Activated CD8-positive, alpha-beta memory T cell treated with anti-CD3 and anti-CD28 coated beads, Interleukin-2, amount 10 ng/mL, durations not matched to agents 7 days and 5 days (primary cell): ENCODE measurements around the gene MPIG6B. TPM values are rescaled to one million over a fixed set of nuclear protein-coding genes. Genes with fewer than 3 reads are reported as not detected.
A peak's percentile ranks its signal among the peaks of the same experiment; 100 is the strongest.
"Not testable (repeated sequence)": the region's sequence is repeated elsewhere in the genome, so short reads cannot be mapped to it uniquely, and the experiment has no call there.

Source experiments
- ATAC-seq: fragments of 150-1000 bp; cut with Tn5 transposase; one replicate; pipeline ENCODE4 v1.10.0; 2021; ENCODE audit warnings: moderate library complexity
- CTCF ChIA-PET: fragments of 350-600 bp; sonication (Branson Sonifier 250); formaldehyde crosslinking; loops from one replicate; lab custom pipeline; 2021; ENCODE audit warnings: antibody characterized with exemption; lab: Charles Lee
- DNase-seq: peaks from one replicate; pipeline ENCODE4 v3.0.0-alpha.2; 2020
- H3K27ac Mint-ChIP-seq: one replicate; pipeline ENCODE4 v1.8.0; 2021; ENCODE audit warnings: mild to moderate bottlenecking, mixed read lengths
- H3K27me3 Mint-ChIP-seq: one replicate; pipeline ENCODE4 v1.8.0; 2021; ENCODE audit warnings: mixed read lengths
- H3K36me3 Mint-ChIP-seq: one replicate; pipeline ENCODE4 v1.8.0; 2021; ENCODE audit warnings: mild to moderate bottlenecking, mixed read lengths
- H3K4me1 Mint-ChIP-seq: one replicate; pipeline ENCODE4 v1.8.0; 2021; ENCODE audit warnings: mixed read lengths
- H3K4me3 Mint-ChIP-seq: one replicate; pipeline ENCODE4 v1.8.0; 2021; ENCODE audit warnings: mild to moderate bottlenecking, moderate library complexity, mixed read lengths
- H3K9me3 Mint-ChIP-seq: one replicate; pipeline ENCODE4 v1.8.0; 2022; ENCODE audit warnings: low read depth, mixed read lengths
- total RNA-seq, 2 experiments: library from RNA; stranded (reverse); gene quantifications; one replicate each; pipeline ENCODE4 v1.2.3, GENCODE V29; 2021

MPIG6B gene
- total RNA-seq, 2 experiments from 2014 or later = 0.20 to 0.33 TPM

DNA sequence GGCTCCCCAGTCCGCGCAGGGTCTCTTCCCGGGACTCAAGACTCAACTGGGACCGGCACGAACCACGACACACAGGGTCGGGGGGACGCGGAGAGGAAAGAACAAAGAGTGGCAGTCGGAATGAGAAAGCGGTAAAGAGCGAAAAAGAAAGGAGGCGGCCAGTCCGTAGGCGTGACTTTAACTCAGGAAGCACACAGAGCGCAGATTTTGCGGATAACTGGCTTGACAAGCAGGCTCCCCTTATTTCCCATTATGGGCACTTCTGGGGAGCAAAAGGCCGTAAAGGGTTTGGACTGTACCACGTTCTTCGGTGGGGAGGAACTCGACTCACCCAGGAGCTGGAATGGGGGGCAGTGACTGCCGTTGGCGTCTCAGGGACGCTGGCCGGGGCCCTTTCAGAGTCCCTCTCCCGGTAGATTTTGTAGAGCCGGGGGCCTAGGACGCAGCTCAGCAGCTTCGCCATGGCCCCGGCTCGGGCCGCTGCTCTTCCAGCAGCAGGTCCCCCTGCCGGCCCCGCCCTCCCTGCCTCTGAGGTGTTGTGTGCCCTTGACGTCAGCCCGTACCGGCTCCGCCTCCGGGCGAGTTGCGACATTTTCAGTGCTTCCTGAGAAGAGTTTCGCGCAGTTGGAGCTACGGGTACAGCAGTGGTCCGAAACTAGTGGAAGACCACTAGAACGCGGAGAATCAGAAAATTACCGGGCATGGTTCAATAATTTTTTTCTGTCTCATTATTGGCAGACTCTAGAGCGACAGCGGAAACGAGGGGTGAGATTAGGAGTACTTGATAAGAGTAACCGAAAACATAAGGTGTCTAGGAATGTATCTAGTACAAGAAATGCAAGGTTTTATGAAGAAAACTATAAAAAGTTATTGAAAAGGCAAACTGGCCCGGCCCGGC lies 20.1 kb upstream of the MPIG6B start, which contains the start of gene ABHD16A:
ABHD16A (minus strand) TSS at position 506 of the 898 bp plus-strand sequence; CDS start at position 463, 43 bp downstream.
- H3K9me3 Mint-ChIP-seq = no peaks in the 10 kb centered on the region
- peak within 1 kb of the TSS; percentile 98 for H3K27ac Mint-ChIP-seq
- H3K27me3 Mint-ChIP-seq = no peaks in the 10 kb centered on the region
- peak; percentile 96 for ATAC-seq
- DNase-seq = peak; percentile 99
- peaks cover 11% of the 10 kb centered on the region for H3K36me3 Mint-ChIP-seq
- H3K4me3 Mint-ChIP-seq = peak within 1 kb of the TSS; percentile 100
- CTCF ChIA-PET = interaction anchor here (0.6 to 3.3 kb wide), 19 partner anchors 9 to 162 kb away, joined by 3 to 15 read pairs (median 4); partner anchors contain the start of genes CLIC1, DDX39B, HSPA1B and LY6G5C
- peaks cover 32% of the 10 kb centered on the region for H3K4me1 Mint-ChIP-seq

DNA sequence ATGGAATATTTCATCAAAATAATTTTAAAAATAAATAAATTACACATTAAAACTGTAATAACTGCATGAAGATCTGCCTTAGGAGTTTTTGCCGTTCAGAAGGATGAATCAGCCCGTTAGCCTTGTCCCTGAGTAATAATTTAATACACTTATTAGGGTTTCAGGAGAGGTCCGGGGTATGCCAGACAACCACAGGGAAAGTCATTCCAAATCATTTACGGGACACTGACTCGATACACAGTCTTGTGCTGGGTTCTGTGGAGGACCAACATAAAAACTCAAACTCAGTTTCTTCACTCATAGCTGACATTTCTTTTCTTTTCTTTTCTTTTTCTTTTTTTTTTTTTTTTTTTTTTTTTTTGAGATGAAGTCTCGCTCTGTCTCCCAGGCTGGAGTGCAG lies 17.2 kb upstream of the MPIG6B start:
- Mint-ChIP-seq H3K4me1 (peaks cover 28% of the 10 kb centered on the region), H3K36me3 (peaks cover 3% of the 10 kb centered on the region), H3K27me3 (no peaks in the 10 kb centered on the region), H3K9me3 (no peaks in the 10 kb centered on the region), H3K4me3 (no peak overlapping the region), H3K27ac (no peak overlapping the region)
- CTCF ChIA-PET = interaction anchor here (0.8 to 1.2 kb wide), 2 partner anchors 33 to 64 kb away, joined by 3 to 6 read pairs; no protein-coding TSS in a partner anchor
- no peak for DNase-seq
- no peak for ATAC-seq

DNA sequence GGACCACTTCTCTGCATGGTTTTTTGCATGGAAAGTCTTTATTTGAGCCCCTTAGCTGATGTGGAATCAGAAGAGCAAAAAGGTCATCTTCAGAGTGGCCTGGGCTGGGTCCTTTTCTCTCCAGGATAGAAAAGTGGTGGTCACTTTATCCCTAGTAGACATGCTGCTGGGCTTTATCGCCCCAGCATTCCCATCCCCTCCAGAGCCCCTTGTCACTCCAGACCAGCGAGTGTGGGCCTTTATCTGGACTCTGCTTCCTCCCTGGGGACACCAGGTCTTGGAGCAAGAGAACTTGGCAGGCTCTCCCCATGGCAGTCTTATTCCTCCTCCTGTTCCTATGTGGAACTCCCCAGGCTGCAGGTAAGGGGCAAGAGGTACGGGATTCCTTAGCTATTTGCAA lies 16.6 kb upstream of the MPIG6B start, which contains the start of gene LY6G6F:
LY6G6F (plus strand) TSS at position 268 of the 400 bp plus-strand sequence; CDS start at position 309, 41 bp downstream.
- Mint-ChIP-seq H3K9me3 (no peaks in the 10 kb centered on the region), H3K27ac (no peak within 1 kb of the TSS), H3K4me3 (no peak within 1 kb of the TSS), H3K36me3 (no peaks in the 10 kb centered on the region), H3K4me1 (peaks cover 28% of the 10 kb centered on the region), H3K27me3 (no peaks in the 10 kb centered on the region)
- ATAC-seq = no peak
- DNase-seq = no peak
- CTCF ChIA-PET = interaction anchor here (0.8 to 1.2 kb wide), 2 partner anchors 32 to 63 kb away, joined by 3 to 6 read pairs; no protein-coding TSS in a partner anchor

DNA sequence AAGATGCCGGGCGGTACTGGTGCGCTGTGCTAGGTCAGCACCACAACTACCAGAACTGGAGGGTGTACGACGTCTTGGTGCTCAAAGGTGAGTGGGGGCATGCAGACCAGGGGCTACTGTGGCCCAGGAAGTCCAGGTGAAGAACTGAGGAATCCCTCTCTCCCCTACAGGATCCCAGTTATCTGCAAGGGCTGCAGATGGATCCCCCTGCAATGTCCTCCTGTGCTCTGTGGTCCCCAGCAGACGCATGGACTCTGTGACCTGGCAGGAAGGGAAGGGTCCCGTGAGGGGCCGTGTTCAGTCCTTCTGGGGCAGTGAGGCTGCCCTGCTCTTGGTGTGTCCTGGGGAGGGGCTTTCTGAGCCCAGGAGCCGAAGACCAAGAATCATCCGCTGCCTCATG lies 15.5 kb upstream of the MPIG6B start:
- no peak overlapping the region for H3K4me3 Mint-ChIP-seq

DNA sequence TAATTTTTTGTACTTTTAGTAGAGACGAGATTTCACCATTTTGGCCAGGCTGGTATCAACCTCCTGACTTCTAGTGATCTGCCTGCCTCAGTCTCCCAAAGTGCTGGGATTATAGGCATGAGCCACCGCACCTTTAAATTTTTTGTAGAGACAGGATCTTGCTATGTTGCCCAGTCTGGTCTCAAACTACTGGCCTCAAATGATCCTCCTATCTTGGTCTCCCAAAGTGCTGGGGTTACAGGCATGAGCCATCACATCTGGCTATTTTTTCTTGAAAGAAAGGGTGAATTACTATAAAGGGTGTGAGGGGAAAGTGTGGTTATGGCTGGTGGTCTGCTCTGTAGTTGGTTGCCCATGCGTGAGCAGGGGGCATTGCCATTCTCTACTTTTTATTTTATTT lies 14.9 kb upstream of the MPIG6B start:
- H3K9me3 Mint-ChIP-seq = no peaks in the 10 kb centered on the region
- peaks cover 23% of the 10 kb centered on the region for H3K4me1 Mint-ChIP-seq
- CTCF ChIA-PET = interaction anchor here (0.7 to 1.4 kb wide), 4 partner anchors 22 to 122 kb away, joined by 3 to 6 read pairs (median 4); no protein-coding TSS in a partner anchor
- no peak for DNase-seq
- no peaks in the 10 kb centered on the region for H3K36me3 Mint-ChIP-seq
- H3K4me3 Mint-ChIP-seq = no peak overlapping the region
- H3K27me3 Mint-ChIP-seq = peaks cover 1% of the 10 kb centered on the region
- no peak overlapping the region for H3K27ac Mint-ChIP-seq
- ATAC-seq = no peak

More for the DNA sequence above, 15.5 kb upstream of the MPIG6B start:
- Mint-ChIP-seq H3K27ac (no peak overlapping the region), H3K4me1 (peaks cover 23% of the 10 kb centered on the region), H3K36me3 (no peaks in the 10 kb centered on the region), H3K9me3 (no peaks in the 10 kb centered on the region), H3K27me3 (no peaks in the 10 kb centered on the region)
- CTCF ChIA-PET = interaction anchor here (1.4 kb wide), 1 partner anchor 22 kb away, joined by 3 read pairs; no protein-coding TSS in a partner anchor
- ATAC-seq (no peak), DNase-seq (no peak)

DNA sequence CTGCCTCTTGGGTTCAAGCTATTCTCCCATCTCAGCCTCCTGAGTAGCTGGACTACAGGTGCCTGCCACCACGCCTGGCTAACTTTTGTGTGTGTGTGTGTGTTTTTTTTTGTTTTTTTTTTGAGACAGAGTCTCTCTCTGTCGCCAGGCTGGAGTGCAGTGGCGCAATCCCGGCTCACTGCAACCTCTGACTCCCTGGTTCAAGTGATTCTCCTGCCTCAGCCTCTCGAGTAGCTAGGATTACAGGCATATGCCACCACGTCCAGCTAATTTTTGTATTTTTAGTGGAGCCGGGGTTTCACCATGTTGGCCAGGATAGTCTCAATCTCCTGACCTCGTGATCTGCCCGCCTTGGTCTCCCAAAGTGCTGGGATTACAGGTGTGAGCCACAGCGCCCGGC lies 14.0 kb upstream of the MPIG6B start:
- H3K4me3 Mint-ChIP-seq, DNase-seq, H3K27ac Mint-ChIP-seq, ATAC-seq, H3K36me3 Mint-ChIP-seq, H3K27me3 Mint-ChIP-seq, H3K9me3 Mint-ChIP-seq: not testable (repeated sequence)
- peaks cover 16% of the 10 kb centered on the region for H3K4me1 Mint-ChIP-seq
- CTCF ChIA-PET = interaction anchor here (0.7 to 1.2 kb wide), 4 partner anchors 29 to 121 kb away, joined by 3 to 6 read pairs (median 4); no protein-coding TSS in a partner anchor

DNA sequence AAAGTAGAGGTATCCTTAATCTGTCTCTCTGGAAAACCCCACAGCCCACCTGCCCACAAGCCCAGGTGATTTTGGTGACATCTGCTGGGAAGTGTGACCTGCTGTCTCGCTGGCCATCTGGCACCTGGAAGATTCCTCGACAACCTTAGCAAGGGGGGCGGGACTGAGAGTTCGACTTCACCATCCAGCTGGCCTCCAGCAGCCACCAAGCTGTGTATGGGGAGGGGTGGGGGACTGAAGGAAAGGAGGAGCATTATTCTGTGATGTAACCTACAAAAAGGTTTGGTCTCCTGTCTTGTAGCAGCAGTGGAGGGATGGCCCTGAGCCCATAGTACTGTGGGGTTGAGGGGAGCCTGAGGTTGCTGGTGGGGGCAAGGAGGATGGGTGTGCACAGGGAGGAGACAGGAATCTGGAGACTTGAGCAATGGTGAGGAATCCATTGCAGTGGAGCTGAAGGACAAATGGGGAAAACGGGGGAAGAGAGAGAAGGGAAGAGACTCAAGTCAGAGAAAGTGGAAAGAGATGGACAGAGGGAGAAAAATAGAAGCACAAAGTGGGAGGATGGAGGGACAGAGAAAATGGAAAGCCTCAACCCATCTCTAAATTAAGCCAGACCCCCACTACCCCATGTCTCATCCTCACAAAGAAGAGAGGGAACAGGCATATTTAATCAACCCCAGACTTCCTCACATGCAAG lies 12.5 kb upstream of the MPIG6B start:
- Mint-ChIP-seq H3K9me3 (no peaks in the 10 kb centered on the region), H3K27ac (no peak overlapping the region), H3K36me3 (no peaks in the 10 kb centered on the region), H3K4me3 (no peak overlapping the region), H3K4me1 (peaks cover 16% of the 10 kb centered on the region), H3K27me3 (peaks cover 7% of the 10 kb centered on the region)
- ATAC-seq (no peak), DNase-seq (no peak)
- CTCF ChIA-PET = interaction anchor here (0.9 to 1.3 kb wide), 2 partner anchors 19 kb away, joined by 3 to 5 read pairs; no protein-coding TSS in a partner anchor

DNA sequence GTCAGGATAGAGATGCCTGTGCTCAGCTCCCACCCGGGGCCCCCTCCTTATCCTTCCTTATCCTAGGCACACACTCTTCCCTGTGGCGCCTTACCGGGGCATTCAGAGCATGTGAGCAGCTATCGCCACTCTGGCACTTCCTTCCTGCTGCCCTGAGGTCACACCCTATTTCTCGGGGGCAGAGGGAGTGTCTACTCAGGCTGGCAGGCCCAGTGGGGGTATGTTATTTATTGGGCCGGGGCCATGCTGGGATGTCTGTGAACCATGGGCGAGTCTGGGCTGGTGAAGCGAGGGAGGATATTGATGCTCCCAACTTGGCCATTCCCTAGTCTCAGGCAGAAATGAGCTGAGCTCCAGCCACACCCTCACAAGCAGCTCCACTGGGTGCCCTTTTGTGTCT lies 11.9 kb upstream of the MPIG6B start:
- peak; percentile 63 for ATAC-seq
- DNase-seq = no peak
- Mint-ChIP-seq H3K36me3 (no peaks in the 10 kb centered on the region), H3K27ac (no peak overlapping the region), H3K9me3 (no peaks in the 10 kb centered on the region), H3K27me3 (peaks cover 7% of the 10 kb centered on the region), H3K4me1 (peaks cover 16% of the 10 kb centered on the region), H3K4me3 (no peak overlapping the region)
- CTCF ChIA-PET = interaction anchor here (0.9 to 1.3 kb wide), 2 partner anchors 19 kb away, joined by 3 to 5 read pairs; no protein-coding TSS in a partner anchor

DNA sequence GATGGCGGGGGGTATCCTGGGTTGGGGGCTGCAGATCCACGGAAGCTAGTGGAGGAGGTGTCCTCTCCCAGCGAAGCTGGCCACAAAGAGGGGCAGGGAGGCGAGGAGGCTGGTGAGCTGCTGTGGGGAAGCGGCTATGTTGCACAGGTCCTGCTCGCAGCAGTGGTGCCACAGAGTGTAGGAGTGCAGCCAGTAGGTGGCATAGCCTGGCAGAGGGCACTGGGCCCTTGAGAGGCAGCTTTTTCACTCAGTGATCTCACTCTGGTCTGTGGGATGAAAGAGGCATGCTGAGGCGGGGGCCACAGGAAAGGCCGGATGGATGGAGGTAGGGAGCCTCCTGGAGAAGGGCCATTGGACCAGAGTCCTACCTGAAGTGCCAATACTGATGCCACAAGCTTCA lies 10.9 kb upstream of the MPIG6B start:
- no peaks in the 10 kb centered on the region for H3K36me3 Mint-ChIP-seq
- H3K4me1 Mint-ChIP-seq = peaks cover 16% of the 10 kb centered on the region
- no peak for DNase-seq
- ATAC-seq = peak; percentile 37
- no peaks in the 10 kb centered on the region for H3K9me3 Mint-ChIP-seq
- H3K27me3 Mint-ChIP-seq = peaks cover 7% of the 10 kb centered on the region
- no peak overlapping the region for H3K27ac Mint-ChIP-seq
- CTCF ChIA-PET = interaction anchor here (0.5 to 1.0 kb wide), 2 partner anchors 28 to 58 kb away, joined by 3 read pairs; no protein-coding TSS in a partner anchor
- H3K4me3 Mint-ChIP-seq = no peak overlapping the region

DNA sequence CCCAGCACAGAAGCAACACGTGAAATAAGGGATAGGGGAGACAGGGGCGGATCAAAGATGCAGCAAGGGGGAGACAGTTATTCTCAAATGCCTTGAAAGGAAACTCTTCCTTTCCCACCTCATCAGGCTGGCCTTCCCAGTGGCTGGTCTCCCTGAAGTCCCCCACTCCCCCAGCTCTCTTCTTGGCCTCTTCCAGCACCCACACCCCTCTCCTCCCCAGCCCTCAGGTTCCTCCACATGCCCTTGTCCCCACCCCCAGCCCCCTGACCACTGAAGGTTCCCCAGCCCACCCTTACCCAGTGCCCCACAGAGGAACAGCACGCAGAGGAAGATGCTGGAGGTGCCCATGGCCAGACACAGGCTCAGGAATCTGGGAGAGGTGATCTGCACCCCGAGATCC lies 9.7 kb upstream of the MPIG6B start:
- CTCF ChIA-PET = interaction anchor here (0.9 kb wide), 1 partner anchor 12 kb away, joined by 3 read pairs; no protein-coding TSS in a partner anchor
- no peaks in the 10 kb centered on the region for H3K9me3 Mint-ChIP-seq
- no peaks in the 10 kb centered on the region for H3K36me3 Mint-ChIP-seq
- no peak overlapping the region for H3K27ac Mint-ChIP-seq
- peaks cover 7% of the 10 kb centered on the region for H3K27me3 Mint-ChIP-seq
- no peak overlapping the region for H3K4me3 Mint-ChIP-seq
- peaks cover 16% of the 10 kb centered on the region for H3K4me1 Mint-ChIP-seq
- no peak for DNase-seq
- no peak for ATAC-seq

DNA sequence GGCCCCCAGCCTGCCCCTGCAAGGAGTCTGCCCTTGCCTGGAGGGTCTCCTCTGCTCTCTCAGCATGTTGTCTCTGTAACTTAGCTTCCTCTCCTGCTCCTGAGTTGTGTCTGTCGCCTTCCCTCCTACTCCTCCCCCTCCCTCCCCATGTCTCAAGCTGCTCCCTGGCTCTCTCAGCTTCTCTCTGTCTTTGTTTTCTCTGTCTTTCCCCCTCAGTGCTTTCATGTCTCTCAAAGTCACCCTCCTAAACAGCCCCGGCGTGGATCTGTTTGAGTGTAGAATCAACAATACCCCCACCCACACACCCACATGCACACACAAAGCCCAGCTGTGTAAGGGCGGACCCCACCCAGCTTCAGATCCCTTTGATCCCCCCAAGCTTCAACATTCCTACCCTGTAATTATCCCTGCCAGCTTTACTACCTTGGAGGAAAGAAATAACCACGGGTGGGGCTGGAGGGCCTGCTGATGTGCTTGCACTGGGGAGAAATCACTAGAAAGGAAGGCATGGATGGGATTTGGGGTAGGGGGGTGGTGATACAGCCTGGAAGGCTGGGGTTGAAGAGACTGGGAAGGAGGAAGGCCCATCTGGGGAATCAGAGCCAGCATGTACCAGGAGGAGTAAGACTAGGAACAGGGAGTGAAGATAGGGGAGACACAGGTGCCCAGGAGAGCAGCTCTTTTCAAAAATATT lies 9.0 kb upstream of the MPIG6B start:
- Mint-ChIP-seq H3K27ac (no peak overlapping the region), H3K4me1 (peaks cover 16% of the 10 kb centered on the region), H3K36me3 (no peaks in the 10 kb centered on the region), H3K4me3 (no peak overlapping the region), H3K27me3 (peaks cover 7% of the 10 kb centered on the region), H3K9me3 (no peaks in the 10 kb centered on the region)
- no peak for DNase-seq
- CTCF ChIA-PET = interaction anchor here (0.9 to 1.4 kb wide), 6 partner anchors 9 to 108 kb away, joined by 3 to 4 read pairs (median 4); partner anchors contain the start of genes ABHD16A, MPIG6B and MSH5
- no peak for ATAC-seq
